ENCODE data around the gene ZNF737. TPM values are rescaled to one million over a fixed set of nuclear protein-coding genes. Genes with fewer than 3 reads are reported as not detected.

Gene ZNF737
- total RNA-seq, result 5.4 and 7.7 TPM in 2 replicates

GRCh38 chr19:20565321-20566018 is at the start of gene ZNF737:
Gene ZNF737 (minus strand): TSS chr19:20565781. CDS start chr19:20565640, 141 bp downstream.

Other genes starting within 250 kb of the ZNF737 start
- 11.1 and 14.9 TPM in 2 replicates for gene ZNF626, start 95.8 kb upstream of the ZNF737 start, total RNA-seq
- gene ZNF66, start 210.5 kb upstream of the ZNF737 start, total RNA-seq, result 0.37 and 0.71 TPM in 2 replicates